HEK293 (cell line): ENCODE measurements around the gene WDR38.
A peak's percentile ranks its signal among the peaks of the same experiment; 100 is the strongest.

ENCODE experiments used
- CTCF ChIA-PET: fragments of 350-600 bp; formaldehyde crosslinking; extraction: SDS; loops from one replicate; lab custom pipeline; 2021; ENCODE audit warnings: antibody characterized with exemption; lab: Yijun Ruan, JAX
- POLR2A ChIA-PET: fragments of 300-600 bp; formaldehyde crosslinking; extraction: SDS; loops from one replicate; lab custom pipeline; 2020; ENCODE audit warnings: antibody characterized with exemption, inconsistent platforms; lab: Yijun Ruan, JAX
- H3K27ac ChIP-seq: fragments of 200-500 bp; sonication (Bioruptor generic); 2 replicates; pipeline ENCODE4 v1.5.1; 2014; ENCODE audit warnings: low read depth, low read length, control low read depth, inconsistent platforms; ENCODE audit errors: extremely low read depth
- H3K36me3 ChIP-seq, 2 experiments: fragments of 200-500 bp in 1 of 2; sonication (Bioruptor generic) in 1 of 2; 1 replicate in 1 of 2; 2 replicates in 1 of 2; pipeline ENCODE4 v1.5.1; 2014 to 2017; ENCODE audit warnings: inconsistent platforms in 2 of 2, low read length in 2 of 2; ENCODE audit not compliant: control insufficient read depth in 2 of 2, insufficient read depth in 1 of 2
- H3K4me1 ChIP-seq: fragments of 200-500 bp; sonication (Bioruptor generic); 2 replicates; pipeline ENCODE4 v1.5.1; 2014; ENCODE audit warnings: mild to moderate bottlenecking, low read length, inconsistent platforms; ENCODE audit not compliant: control insufficient read depth, insufficient read depth
- H3K4me3 ChIP-seq: 2 replicates; pipeline ENCODE4 v1.5.1; 2011; ENCODE audit warnings: low read depth, mild to moderate bottlenecking, control low read depth, low read length, moderate library complexity
- H3K9me3 ChIP-seq: fragments of 200-500 bp; sonication (Bioruptor generic); 2 replicates; pipeline ENCODE4 v1.5.1; 2014; ENCODE audit warnings: low read depth, low read length, inconsistent platforms; ENCODE audit not compliant: control insufficient read depth, insufficient read depth
- BCL11B ChIP-seq: fragments of 450-650 bp; formaldehyde crosslinking; IDR thresholded peaks from 2 replicates; pipeline ENCODE4 v1.5.1; 2016; ENCODE audit warnings: low read depth, missing biosample characterization, missing genetic modification characterization
- BCL6B ChIP-seq: fragments of 450-650 bp; formaldehyde crosslinking; IDR thresholded peaks from 2 replicates; pipeline ENCODE4 v1.5.1; 2017; ENCODE audit warnings: missing biosample characterization, missing genetic modification characterization
- EGR2 ChIP-seq: fragments of 450-650 bp; formaldehyde crosslinking; IDR thresholded peaks from 2 replicates; pipeline ENCODE4 v1.5.1; 2016; ENCODE audit warnings: low read depth, missing biosample characterization, missing genetic modification characterization
- ELK4 ChIP-seq: IDR thresholded peaks from 2 replicates; pipeline ENCODE4 v1.6.1; 2011; ENCODE audit warnings: mild to moderate bottlenecking, low read depth, low read length, borderline replicate concordance
- IKZF3 ChIP-seq: fragments of 450-650 bp; IDR thresholded peaks from 2 replicates; pipeline ENCODE4 v1.5.0; 2018; ENCODE audit warnings: missing biosample characterization, mild to moderate bottlenecking, missing genetic modification characterization, moderate library complexity
- KLF7 ChIP-seq: fragments of 450-650 bp; formaldehyde crosslinking; IDR thresholded peaks from 2 replicates; pipeline ENCODE4 v1.5.1; 2016; ENCODE audit warnings: missing biosample characterization, missing genetic modification characterization, borderline replicate concordance
- PRDM10 ChIP-seq: fragments of 450-650 bp; formaldehyde crosslinking; IDR thresholded peaks from 2 replicates; pipeline ENCODE4 v1.5.1; 2016; ENCODE audit warnings: missing biosample characterization, missing genetic modification characterization
- SP3 ChIP-seq: fragments of 450-650 bp; formaldehyde crosslinking; IDR thresholded peaks from 2 replicates; pipeline ENCODE4 v1.5.1; 2016; ENCODE audit warnings: missing biosample characterization, missing genetic modification characterization
- YY2 ChIP-seq: fragments of 450-650 bp; formaldehyde crosslinking; IDR thresholded peaks from 2 replicates; pipeline ENCODE4 v1.5.1; 2016; ENCODE audit warnings: missing biosample characterization, missing genetic modification characterization
- ZBTB10 ChIP-seq: fragments of 450-650 bp; formaldehyde crosslinking; IDR thresholded peaks from 2 replicates; pipeline ENCODE4 v1.5.1; 2016; ENCODE audit warnings: missing biosample characterization, missing genetic modification characterization
- ZIC2 ChIP-seq: fragments of 450-650 bp; formaldehyde crosslinking; IDR thresholded peaks from 2 replicates; pipeline ENCODE4 v1.5.1; 2016; ENCODE audit warnings: missing biosample characterization, missing genetic modification characterization
- ZNF133 ChIP-seq: fragments of 450-650 bp; formaldehyde crosslinking; IDR thresholded peaks from 2 replicates; pipeline ENCODE4 v1.5.1; 2016; ENCODE audit warnings: missing biosample characterization, missing genetic modification characterization
- ZNF138 ChIP-seq: fragments of 450-650 bp; formaldehyde crosslinking; IDR thresholded peaks from 2 replicates; pipeline ENCODE4 v1.5.1; 2016; ENCODE audit warnings: missing biosample characterization, missing genetic modification characterization, borderline replicate concordance
- ZNF169 ChIP-seq: fragments of 450-650 bp; formaldehyde crosslinking; IDR thresholded peaks from 2 replicates; pipeline ENCODE4 v1.5.1; 2016; ENCODE audit warnings: missing biosample characterization, missing genetic modification characterization
- ZNF223 ChIP-seq: fragments of 450-650 bp; formaldehyde crosslinking; IDR thresholded peaks from 2 replicates; pipeline ENCODE4 v1.5.1; 2016; ENCODE audit warnings: missing biosample characterization, missing genetic modification characterization
- ZNF266 ChIP-seq: fragments of 450-650 bp; formaldehyde crosslinking; IDR thresholded peaks from 2 replicates; pipeline ENCODE4 v1.5.1; 2016; ENCODE audit warnings: missing biosample characterization, missing genetic modification characterization, low read depth
- ZNF366 ChIP-seq: fragments of 450-650 bp; formaldehyde crosslinking; conservative IDR thresholded peaks from 2 replicates; pipeline ENCODE4 v1.5.1; 2016; ENCODE audit warnings: missing biosample characterization, missing genetic modification characterization
- ZNF37A ChIP-seq: fragments of 450-650 bp; IDR thresholded peaks from 2 replicates; pipeline ENCODE4 v1.5.1; 2018; ENCODE audit warnings: missing biosample characterization, missing genetic modification characterization
- ZNF391 ChIP-seq: fragments of 450-650 bp; formaldehyde crosslinking; IDR thresholded peaks from 2 replicates; pipeline ENCODE4 v1.5.1; 2016; ENCODE audit warnings: low read depth, missing biosample characterization, missing genetic modification characterization, borderline replicate concordance
- ZNF510 ChIP-seq: fragments of 450-650 bp; formaldehyde crosslinking; IDR thresholded peaks from 2 replicates; pipeline ENCODE4 v1.5.1; 2018; ENCODE audit warnings: mild to moderate bottlenecking, missing genetic modification characterization, missing biosample characterization; ENCODE audit not compliant: insufficient replicate concordance
- ZNF555 ChIP-seq: fragments of 450-650 bp; formaldehyde crosslinking; conservative IDR thresholded peaks from 2 replicates; pipeline ENCODE4 v1.5.1; 2017; ENCODE audit warnings: missing biosample characterization, mild to moderate bottlenecking, missing genetic modification characterization, inconsistent platforms
- ZNF600 ChIP-seq: fragments of 450-650 bp; formaldehyde crosslinking; IDR thresholded peaks from 2 replicates; pipeline ENCODE4 v1.5.1; 2016; ENCODE audit warnings: missing biosample characterization, missing genetic modification characterization
- ZNF621 ChIP-seq: fragments of 450-650 bp; formaldehyde crosslinking; IDR thresholded peaks from 2 replicates; pipeline ENCODE4 v1.5.1; 2017; ENCODE audit warnings: missing biosample characterization, missing genetic modification characterization
- ZNF629 ChIP-seq: fragments of 450-650 bp; formaldehyde crosslinking; IDR thresholded peaks from 2 replicates; pipeline ENCODE4 v1.5.1; 2017; ENCODE audit warnings: missing biosample characterization, missing genetic modification characterization
- ZNF747 ChIP-seq: fragments of 450-650 bp; formaldehyde crosslinking; IDR thresholded peaks from 2 replicates; pipeline ENCODE4 v1.5.1; 2016; ENCODE audit warnings: missing biosample characterization, missing genetic modification characterization
- ZSCAN30 ChIP-seq: fragments of 450-650 bp; IDR thresholded peaks from 2 replicates; pipeline ENCODE4 v1.5.1; 2018; ENCODE audit warnings: missing biosample characterization, mild to moderate bottlenecking, missing genetic modification characterization, moderate library complexity

Gene WDR38

GRCh38 chr9:124861342-124862229 lies 8.3 kb downstream of the WDR38 start, which contains the start of the genes ARPC5L and RPL35:
TSS of gene ARPC5L (plus strand) at chr9:124862130. CDS start at chr9:124869291, 7,161 bp downstream.
TSS of gene RPL35 (minus strand) at chr9:124861957. CDS start at chr9:124861912, 45 bp downstream.
- Histone ChIP-seq H3K36me3 (peaks cover 4 to 49% of the 10 kb centered on the region in 2 experiments; a peak in 2 of 3 replicates), H3K27ac (peak within 1 kb of the TSS; percentile 100), H3K4me3 (peak within 1 kb of the TSS; percentile 86), H3K9me3 (no peaks in the 10 kb centered on the region), H3K4me1 (no peaks in the 10 kb centered on the region)
- POLR2A ChIA-PET: interaction anchor here (0.6 to 3.0 kb wide), 26 partner anchors 7 to 612 kb away, joined by 3 to 46 read pairs (median 4); partner anchors contain the start of genes HSPA5, NR6A1, OLFML2A and RABEPK
- CTCF ChIA-PET: interaction anchor here (0.6 to 3.6 kb wide), 10 partner anchors 9 to 523 kb away, joined by 3 to 24 read pairs (median 4); partner anchors contain the start of genes NR6A1, OLFML2A and WDR38
- TF ChIP-seq ZSCAN30 (tag by site-specific recombination) (0 out of 2 replicates have a peak, but pooled peaks have one; percentile 61), KLF7 (tag by site-specific recombination) (peak; percentile 73; the same call in 1 of the 2 replicates), ZIC2 (tag by site-specific recombination) (peak; percentile 27; the same call in 1 of the 2 replicates), ZNF621 (no peak), ZNF133 (tag by site-specific recombination) (no peak), ZNF391 (tag by site-specific recombination) (0 out of 2 replicates have a peak, but pooled peaks have one; percentile 17), ZNF37A (tag by site-specific recombination) (no peak), ZNF138 (tag by site-specific recombination) (no peak), YY2 (tag by site-specific recombination) (peak; percentile 43; the same call in 1 of the 2 replicates), ZNF366 (0 out of 2 replicates have a peak, but pooled peaks have one; percentile 12), PRDM10 (peak; percentile 97), ZBTB10 (tag by site-specific recombination) (peak; percentile 98; the same call in 1 of the 2 replicates), BCL11B (tag by site-specific recombination) (no peak), ZNF223 (tag by site-specific recombination) (no peak), IKZF3 (tag by site-specific recombination) (no peak), ZNF555 (tag by site-specific recombination) (no peak), BCL6B (tag by site-specific recombination) (no peak), ELK4 (no peak; the same call in 1 of the 2 replicates), ZNF510 (no peak), ZNF629 (tag by site-specific recombination) (peak; percentile 97), ZNF600 (tag by site-specific recombination) (peak; percentile 38; the same call in 1 of the 2 replicates), EGR2 (tag by site-specific recombination) (peak; percentile 73), ZNF266 (tag by site-specific recombination) (no peak), ZNF747 (no peak), SP3 (peak; percentile 94), ZNF169 (no peak)
